Neural cell (in vitro differentiated cells): ENCODE data around the gene IL21R. TPM values are rescaled to one million over a fixed set of nuclear protein-coding genes. Genes with fewer than 3 reads are reported as not detected.

Source experiments
- H2AFZ ChIP-seq: fragments of 200-600, 300-800 bp; sonication (generic), shearing (Covaris generic); 2 replicates; pipeline ENCODE4 v1.6.0; 2014; ENCODE audit warnings: low read depth, mild to moderate bottlenecking, antibody characterized with exemption, low read length, moderate library complexity
- H3F3A ChIP-seq: fragments of 200-600 bp; shearing (Covaris generic); 2 replicates; pipeline ENCODE4 v1.6.1; 2016; ENCODE audit warnings: mild to moderate bottlenecking, moderate library complexity, mixed read lengths, antibody characterized with exemption, low read length; ENCODE audit not compliant: insufficient read depth, poor library complexity, severe bottlenecking
- H3K27ac ChIP-seq: fragments of 200-600, 300-800 bp; sonication (generic), shearing (Covaris generic); 2 replicates; pipeline ENCODE4 v1.5.1; 2014; ENCODE audit warnings: mild to moderate bottlenecking, low read length, moderate library complexity
- H3K27me3 ChIP-seq: fragments of 300-800, 200-600 bp; sonication (generic), shearing (Covaris generic); 2 replicates; pipeline ENCODE4 v1.6.0; 2014; ENCODE audit warnings: mild to moderate bottlenecking, low read depth, low read length, moderate library complexity; ENCODE audit not compliant: insufficient read depth
- H3K36me3 ChIP-seq: fragments of 300-800, 200-600 bp; sonication (generic), shearing (Covaris generic); 2 replicates; pipeline ENCODE4 v1.5.1; 2014; ENCODE audit warnings: mild to moderate bottlenecking, antibody characterized with exemption, low read length, moderate library complexity; ENCODE audit not compliant: insufficient read depth
- H3K4me2 ChIP-seq: fragments of 300-800, 200-600 bp; sonication (generic), shearing (Covaris generic); 2 replicates; pipeline ENCODE4 v1.6.0; 2014; ENCODE audit warnings: mild to moderate bottlenecking, low read length
- H3K4me3 ChIP-seq: fragments of 300-800, 200-600 bp; sonication (generic), shearing (Covaris generic); 2 replicates; pipeline ENCODE4 v1.5.1; 2014; ENCODE audit warnings: mild to moderate bottlenecking, low read length, moderate library complexity
- H3K79me2 ChIP-seq: fragments of 200-600 bp; shearing (Covaris generic); replicated peaks from 2 replicates; pipeline ENCODE4 v1.6.0; 2014; ENCODE audit warnings: mild to moderate bottlenecking, low read length, moderate library complexity; ENCODE audit not compliant: insufficient read depth
- H3K9ac ChIP-seq: fragments of 300-800, 200-600 bp; sonication (generic), shearing (Covaris generic); 2 replicates; pipeline ENCODE4 v1.6.1; 2016; ENCODE audit warnings: mild to moderate bottlenecking, low read length, mixed read lengths
- H3K9me2 ChIP-seq: fragments of 200-600 bp; shearing (Covaris generic); 2 replicates; pipeline ENCODE4 v1.6.1; 2016; ENCODE audit warnings: mild to moderate bottlenecking, low read length, mixed read lengths; ENCODE audit not compliant: insufficient read depth
- H3K9me3 ChIP-seq: fragments of 200-600, 300-800 bp; sonication (generic), shearing (Covaris generic); 2 replicates; pipeline ENCODE4 v1.6.1; 2016; ENCODE audit warnings: mild to moderate bottlenecking, mixed run types, low read length, moderate library complexity, mixed read lengths
- H4K20me1 ChIP-seq: fragments of 200-600 bp; shearing (Covaris generic); 2 replicates; pipeline ENCODE4 v1.6.1; 2016; ENCODE audit warnings: mild to moderate bottlenecking, mixed run types; ENCODE audit not compliant: insufficient read depth
- EP300 ChIP-seq: fragments of 450-650 bp; conservative IDR thresholded peaks from 2 replicates; pipeline ENCODE4 v1.6.1; 2014; ENCODE audit warnings: antibody characterized with exemption, mild to moderate bottlenecking, moderate library complexity; ENCODE audit not compliant: poor library complexity, severe bottlenecking
- EZH2 ChIP-seq: fragments of 200-600, 300-800 bp; shearing (Covaris generic), sonication (generic); IDR thresholded peaks from 2 replicates; pipeline ENCODE4 v1.6.1; 2014; ENCODE audit warnings: antibody characterized with exemption, low read length, borderline replicate concordance, mild to moderate bottlenecking; ENCODE audit not compliant: insufficient read depth, poor library complexity, severe bottlenecking
- MXI1 ChIP-seq: fragments of 450-650 bp; conservative IDR thresholded peaks from 2 replicates; pipeline ENCODE4 v1.6.1; 2014; ENCODE audit warnings: antibody characterized with exemption, mild to moderate bottlenecking; ENCODE audit not compliant: poor library complexity, severe bottlenecking
- POLR2AphosphoS5 ChIP-seq: IDR thresholded peaks from 2 replicates; pipeline ENCODE4 v1.6.1; 2012
- RAD21 ChIP-seq: fragments of 450-650 bp; conservative IDR thresholded peaks from 2 replicates; pipeline ENCODE4 v1.6.1; 2014; ENCODE audit warnings: antibody characterized with exemption, mild to moderate bottlenecking, moderate library complexity
- SMC3 ChIP-seq: fragments of 450-650 bp; conservative IDR thresholded peaks from 2 replicates; pipeline ENCODE4 v1.6.1; 2014; ENCODE audit warnings: antibody characterized with exemption, mild to moderate bottlenecking, moderate library complexity; ENCODE audit not compliant: poor library complexity
- TAF1 ChIP-seq: IDR thresholded peaks from 2 replicates; pipeline ENCODE4 v1.6.1; 2012; ENCODE audit warnings: low read depth
- polyA plus RNA-seq: library from polyadenylated mRNA; depleted of rRNA; stranded (reverse); fragments of >200 nt; gene quantifications from 2 replicates; pipeline ENCODE4 v1.2.3, GENCODE V29; 2014
- TF ChIP-seq, protein P1 (sequence below): fragments of 450-650 bp; IDR thresholded peaks from 2 replicates; pipeline ENCODE4 v1.5.1; 2014; ENCODE audit warnings: antibody characterized with exemption, mild to moderate bottlenecking, moderate library complexity; ENCODE audit not compliant: poor library complexity, severe bottlenecking
- TF ChIP-seq, protein P2 (sequence below): IDR thresholded peaks from 2 replicates; pipeline ENCODE4 v1.6.1; 2012; ENCODE audit warnings: borderline replicate concordance

IL21R gene
- polyA plus RNA-seq, 1 donor from 2014 or later = not detected

- TF ChIP-seq POLR2AphosphoS5 (no peak), RAD21 (no peak), TAF1 (no peak)
- TF ChIP-seq, protein P1, sequence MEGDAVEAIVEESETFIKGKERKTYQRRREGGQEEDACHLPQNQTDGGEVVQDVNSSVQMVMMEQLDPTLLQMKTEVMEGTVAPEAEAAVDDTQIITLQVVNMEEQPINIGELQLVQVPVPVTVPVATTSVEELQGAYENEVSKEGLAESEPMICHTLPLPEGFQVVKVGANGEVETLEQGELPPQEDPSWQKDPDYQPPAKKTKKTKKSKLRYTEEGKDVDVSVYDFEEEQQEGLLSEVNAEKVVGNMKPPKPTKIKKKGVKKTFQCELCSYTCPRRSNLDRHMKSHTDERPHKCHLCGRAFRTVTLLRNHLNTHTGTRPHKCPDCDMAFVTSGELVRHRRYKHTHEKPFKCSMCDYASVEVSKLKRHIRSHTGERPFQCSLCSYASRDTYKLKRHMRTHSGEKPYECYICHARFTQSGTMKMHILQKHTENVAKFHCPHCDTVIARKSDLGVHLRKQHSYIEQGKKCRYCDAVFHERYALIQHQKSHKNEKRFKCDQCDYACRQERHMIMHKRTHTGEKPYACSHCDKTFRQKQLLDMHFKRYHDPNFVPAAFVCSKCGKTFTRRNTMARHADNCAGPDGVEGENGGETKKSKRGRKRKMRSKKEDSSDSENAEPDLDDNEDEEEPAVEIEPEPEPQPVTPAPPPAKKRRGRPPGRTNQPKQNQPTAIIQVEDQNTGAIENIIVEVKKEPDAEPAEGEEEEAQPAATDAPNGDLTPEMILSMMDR = no peak
- Histone ChIP-seq H3K4me2 (no peak overlapping the region), H3K4me3 (no peak overlapping the region), H3K9me3 (peaks cover 8% of the 10 kb centered on the region), H3K9ac (no peak overlapping the region), H3F3A (no peaks in the 10 kb centered on the region), H4K20me1 (no peaks in the 10 kb centered on the region), H3K27ac (no peak overlapping the region), H3K9me2 (no peaks in the 10 kb centered on the region), H3K36me3 (no peaks in the 10 kb centered on the region), H3K27me3 (no peaks in the 10 kb centered on the region), H3K79me2 (no peaks in the 10 kb centered on the region), H2AFZ (no peak overlapping the region)
These were observed 20.7 kb upstream of the IL21R start for GRCh38 chr16:27381236-27381635.

DNA sequence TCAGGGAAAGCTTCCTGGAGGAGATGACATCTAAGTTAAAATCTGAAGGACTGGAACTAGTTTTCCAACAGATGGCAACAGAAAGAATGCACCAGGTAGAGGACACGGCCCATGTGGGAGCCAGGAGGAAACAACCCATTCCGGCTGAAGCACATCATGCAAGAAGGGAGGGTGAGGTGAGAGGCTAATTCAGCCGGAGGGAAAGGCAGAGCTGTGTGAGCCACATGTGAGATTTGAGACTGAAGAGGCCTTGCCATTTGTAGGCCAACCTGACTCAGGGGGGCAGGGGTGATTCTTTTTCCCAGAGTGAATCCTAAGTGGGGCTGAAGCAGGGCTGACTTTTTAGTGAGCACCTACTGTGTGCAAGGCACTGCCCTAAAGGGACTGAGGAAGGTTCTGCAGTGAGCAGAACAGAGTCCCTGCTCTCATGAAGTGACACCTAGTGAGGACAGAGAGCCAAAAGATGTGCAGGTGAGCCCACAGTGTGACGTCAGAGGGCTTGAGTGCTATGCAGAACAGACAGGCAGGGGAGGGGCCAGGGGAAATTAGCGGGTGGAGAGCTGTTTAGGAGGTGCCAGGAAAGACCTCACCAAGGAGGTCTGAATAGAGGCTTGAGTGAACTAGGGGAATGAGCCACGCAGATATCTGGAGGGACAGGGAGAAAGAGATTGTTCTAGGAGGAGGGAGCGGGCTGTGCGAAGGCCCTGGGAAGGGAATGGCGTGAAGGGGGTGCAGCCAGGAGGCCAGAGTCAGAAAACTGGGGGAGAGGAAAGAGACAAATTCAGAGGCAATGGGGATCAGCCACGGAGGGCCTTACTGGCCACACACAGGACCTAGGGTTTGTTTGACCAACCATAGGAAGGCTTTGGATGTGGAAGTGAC, 19.8 kb upstream of the IL21R start:
- no peaks in the 10 kb centered on the region for H4K20me1 ChIP-seq
- H3K27me3 ChIP-seq = no peaks in the 10 kb centered on the region
- peaks cover 8% of the 10 kb centered on the region for H3K9me3 ChIP-seq
- no peak overlapping the region for H3K27ac ChIP-seq
- no peak for TF ChIP-seq RAD21
- TF ChIP-seq, protein P1 = no peak
- no peak for TF ChIP-seq EP300
- TF ChIP-seq TAF1 = no peak
- no peak for TF ChIP-seq SMC3
- TF ChIP-seq, protein P2, sequence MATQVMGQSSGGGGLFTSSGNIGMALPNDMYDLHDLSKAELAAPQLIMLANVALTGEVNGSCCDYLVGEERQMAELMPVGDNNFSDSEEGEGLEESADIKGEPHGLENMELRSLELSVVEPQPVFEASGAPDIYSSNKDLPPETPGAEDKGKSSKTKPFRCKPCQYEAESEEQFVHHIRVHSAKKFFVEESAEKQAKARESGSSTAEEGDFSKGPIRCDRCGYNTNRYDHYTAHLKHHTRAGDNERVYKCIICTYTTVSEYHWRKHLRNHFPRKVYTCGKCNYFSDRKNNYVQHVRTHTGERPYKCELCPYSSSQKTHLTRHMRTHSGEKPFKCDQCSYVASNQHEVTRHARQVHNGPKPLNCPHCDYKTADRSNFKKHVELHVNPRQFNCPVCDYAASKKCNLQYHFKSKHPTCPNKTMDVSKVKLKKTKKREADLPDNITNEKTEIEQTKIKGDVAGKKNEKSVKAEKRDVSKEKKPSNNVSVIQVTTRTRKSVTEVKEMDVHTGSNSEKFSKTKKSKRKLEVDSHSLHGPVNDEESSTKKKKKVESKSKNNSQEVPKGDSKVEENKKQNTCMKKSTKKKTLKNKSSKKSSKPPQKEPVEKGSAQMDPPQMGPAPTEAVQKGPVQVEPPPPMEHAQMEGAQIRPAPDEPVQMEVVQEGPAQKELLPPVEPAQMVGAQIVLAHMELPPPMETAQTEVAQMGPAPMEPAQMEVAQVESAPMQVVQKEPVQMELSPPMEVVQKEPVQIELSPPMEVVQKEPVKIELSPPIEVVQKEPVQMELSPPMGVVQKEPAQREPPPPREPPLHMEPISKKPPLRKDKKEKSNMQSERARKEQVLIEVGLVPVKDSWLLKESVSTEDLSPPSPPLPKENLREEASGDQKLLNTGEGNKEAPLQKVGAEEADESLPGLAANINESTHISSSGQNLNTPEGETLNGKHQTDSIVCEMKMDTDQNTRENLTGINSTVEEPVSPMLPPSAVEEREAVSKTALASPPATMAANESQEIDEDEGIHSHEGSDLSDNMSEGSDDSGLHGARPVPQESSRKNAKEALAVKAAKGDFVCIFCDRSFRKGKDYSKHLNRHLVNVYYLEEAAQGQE = no peak
- TF ChIP-seq EZH2 = no peak
- TF ChIP-seq MXI1 = no peak
- TF ChIP-seq POLR2AphosphoS5 = no peak
- H3K4me3 ChIP-seq = no peak overlapping the region
- H3K79me2 ChIP-seq = no peaks in the 10 kb centered on the region
- H3K9me2 ChIP-seq = no peaks in the 10 kb centered on the region
- no peaks in the 10 kb centered on the region for H3K36me3 ChIP-seq
- no peak overlapping the region for H3K4me2 ChIP-seq
- no peaks in the 10 kb centered on the region for H3F3A ChIP-seq
- no peak overlapping the region for H2AFZ ChIP-seq
- no peak overlapping the region for H3K9ac ChIP-seq
